ENCODE data around the gene MAP1LC3B. TPM values are rescaled to one million over a fixed set of nuclear protein-coding genes. Genes with fewer than 3 reads are reported as not detected.

MAP1LC3B gene
- total RNA-seq, 1 experiment from 2014 or later: 75.2 TPM

DNA sequence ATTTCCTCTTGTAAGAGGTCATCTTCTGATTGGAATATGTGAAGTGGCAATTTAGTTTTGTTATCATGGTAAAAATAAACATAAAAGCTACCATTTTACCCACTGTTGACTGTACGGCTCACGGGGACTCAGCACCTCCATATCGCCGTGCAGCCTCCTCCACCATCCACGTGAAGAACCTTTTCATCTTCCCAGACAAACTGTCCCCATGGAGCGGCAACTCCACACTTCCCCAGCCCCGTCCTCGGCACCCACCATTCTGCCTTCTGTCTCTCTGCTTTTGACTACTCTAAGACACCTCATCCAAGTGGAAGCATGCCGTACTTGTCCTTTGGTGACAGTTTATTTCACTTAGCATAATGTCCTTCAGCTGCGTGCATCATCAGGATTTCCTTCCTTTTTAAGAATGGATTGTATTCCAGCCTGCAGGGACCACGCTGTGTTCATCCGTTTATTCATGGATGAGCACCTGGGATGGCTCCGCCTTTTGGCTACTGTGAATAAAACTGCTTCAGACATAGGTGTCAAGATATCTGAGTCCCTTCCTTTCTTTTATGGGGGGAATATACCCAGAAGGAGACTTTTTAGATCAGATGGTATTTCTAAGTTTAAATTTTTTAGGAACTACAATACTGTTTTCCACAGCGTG, 22.9 kb upstream of the MAP1LC3B start:
- H3K4me1 ChIP-seq (ENCODE audit: control insufficient read depth, insufficient read depth, low read length): no peaks in the 10 kb centered on the region
- DNase-seq (ENCODE audit: low read depth, low spot score) (no peak), ATAC-seq (no peak)
- H3K36me3 ChIP-seq (ENCODE audit: control insufficient read depth, insufficient read depth, low read length): no peaks in the 10 kb centered on the region
- no TSS peak for BruUV-seq (replicated peaks)
- H3K27me3 ChIP-seq (ENCODE audit: control insufficient read depth, insufficient read depth, low read length): no peaks in the 10 kb centered on the region
- H3K9me3 ChIP-seq (ENCODE audit: control insufficient read depth, insufficient read depth, low read depth, low read length): no peaks in the 10 kb centered on the region
- intact Hi-C loops (cut with micrococcal nuclease; ENCODE audit: unreplicated experiment): no loop called here
- CTCF ChIA-PET: no interaction called here
- H3K4me3 ChIP-seq (ENCODE audit: low read depth in 2 of 2, low read length in 2 of 2): no peak overlapping the region
- H3K27ac ChIP-seq (ENCODE audit: low read length): no peak overlapping the region
- POLR2A ChIA-PET: no interaction called here
- in situ Hi-C loops (cut with HindIII; ENCODE audit: low pct_unique_long_range_greater_than_20kb, low sequenced_read_pairs): no loop called here
- TF ChIP-seq TCF7L2 (IDR thresholded peaks at IDR 0.05; ENCODE audit: low read depth, low read length) (no peak), SIN3A (IDR thresholded peaks at IDR 0.05; ENCODE audit: borderline replicate concordance, insufficient read depth, low read depth, low read length) (no peak), POLR2AphosphoS5 (IDR thresholded peaks at IDR 0.05; ENCODE audit: low read depth, low read length) (no peak)
- TF ChIP-seq, protein P1, sequence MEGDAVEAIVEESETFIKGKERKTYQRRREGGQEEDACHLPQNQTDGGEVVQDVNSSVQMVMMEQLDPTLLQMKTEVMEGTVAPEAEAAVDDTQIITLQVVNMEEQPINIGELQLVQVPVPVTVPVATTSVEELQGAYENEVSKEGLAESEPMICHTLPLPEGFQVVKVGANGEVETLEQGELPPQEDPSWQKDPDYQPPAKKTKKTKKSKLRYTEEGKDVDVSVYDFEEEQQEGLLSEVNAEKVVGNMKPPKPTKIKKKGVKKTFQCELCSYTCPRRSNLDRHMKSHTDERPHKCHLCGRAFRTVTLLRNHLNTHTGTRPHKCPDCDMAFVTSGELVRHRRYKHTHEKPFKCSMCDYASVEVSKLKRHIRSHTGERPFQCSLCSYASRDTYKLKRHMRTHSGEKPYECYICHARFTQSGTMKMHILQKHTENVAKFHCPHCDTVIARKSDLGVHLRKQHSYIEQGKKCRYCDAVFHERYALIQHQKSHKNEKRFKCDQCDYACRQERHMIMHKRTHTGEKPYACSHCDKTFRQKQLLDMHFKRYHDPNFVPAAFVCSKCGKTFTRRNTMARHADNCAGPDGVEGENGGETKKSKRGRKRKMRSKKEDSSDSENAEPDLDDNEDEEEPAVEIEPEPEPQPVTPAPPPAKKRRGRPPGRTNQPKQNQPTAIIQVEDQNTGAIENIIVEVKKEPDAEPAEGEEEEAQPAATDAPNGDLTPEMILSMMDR (IDR thresholded peaks at IDR 0.05): no peak
- TF ChIP-seq, protein P2, sequence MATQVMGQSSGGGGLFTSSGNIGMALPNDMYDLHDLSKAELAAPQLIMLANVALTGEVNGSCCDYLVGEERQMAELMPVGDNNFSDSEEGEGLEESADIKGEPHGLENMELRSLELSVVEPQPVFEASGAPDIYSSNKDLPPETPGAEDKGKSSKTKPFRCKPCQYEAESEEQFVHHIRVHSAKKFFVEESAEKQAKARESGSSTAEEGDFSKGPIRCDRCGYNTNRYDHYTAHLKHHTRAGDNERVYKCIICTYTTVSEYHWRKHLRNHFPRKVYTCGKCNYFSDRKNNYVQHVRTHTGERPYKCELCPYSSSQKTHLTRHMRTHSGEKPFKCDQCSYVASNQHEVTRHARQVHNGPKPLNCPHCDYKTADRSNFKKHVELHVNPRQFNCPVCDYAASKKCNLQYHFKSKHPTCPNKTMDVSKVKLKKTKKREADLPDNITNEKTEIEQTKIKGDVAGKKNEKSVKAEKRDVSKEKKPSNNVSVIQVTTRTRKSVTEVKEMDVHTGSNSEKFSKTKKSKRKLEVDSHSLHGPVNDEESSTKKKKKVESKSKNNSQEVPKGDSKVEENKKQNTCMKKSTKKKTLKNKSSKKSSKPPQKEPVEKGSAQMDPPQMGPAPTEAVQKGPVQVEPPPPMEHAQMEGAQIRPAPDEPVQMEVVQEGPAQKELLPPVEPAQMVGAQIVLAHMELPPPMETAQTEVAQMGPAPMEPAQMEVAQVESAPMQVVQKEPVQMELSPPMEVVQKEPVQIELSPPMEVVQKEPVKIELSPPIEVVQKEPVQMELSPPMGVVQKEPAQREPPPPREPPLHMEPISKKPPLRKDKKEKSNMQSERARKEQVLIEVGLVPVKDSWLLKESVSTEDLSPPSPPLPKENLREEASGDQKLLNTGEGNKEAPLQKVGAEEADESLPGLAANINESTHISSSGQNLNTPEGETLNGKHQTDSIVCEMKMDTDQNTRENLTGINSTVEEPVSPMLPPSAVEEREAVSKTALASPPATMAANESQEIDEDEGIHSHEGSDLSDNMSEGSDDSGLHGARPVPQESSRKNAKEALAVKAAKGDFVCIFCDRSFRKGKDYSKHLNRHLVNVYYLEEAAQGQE (IDR thresholded peaks at IDR 0.05; ENCODE audit: insufficient read depth in 1 of 2, low read depth in 2 of 2, low read length in 1 of 2): no peak

DNA sequence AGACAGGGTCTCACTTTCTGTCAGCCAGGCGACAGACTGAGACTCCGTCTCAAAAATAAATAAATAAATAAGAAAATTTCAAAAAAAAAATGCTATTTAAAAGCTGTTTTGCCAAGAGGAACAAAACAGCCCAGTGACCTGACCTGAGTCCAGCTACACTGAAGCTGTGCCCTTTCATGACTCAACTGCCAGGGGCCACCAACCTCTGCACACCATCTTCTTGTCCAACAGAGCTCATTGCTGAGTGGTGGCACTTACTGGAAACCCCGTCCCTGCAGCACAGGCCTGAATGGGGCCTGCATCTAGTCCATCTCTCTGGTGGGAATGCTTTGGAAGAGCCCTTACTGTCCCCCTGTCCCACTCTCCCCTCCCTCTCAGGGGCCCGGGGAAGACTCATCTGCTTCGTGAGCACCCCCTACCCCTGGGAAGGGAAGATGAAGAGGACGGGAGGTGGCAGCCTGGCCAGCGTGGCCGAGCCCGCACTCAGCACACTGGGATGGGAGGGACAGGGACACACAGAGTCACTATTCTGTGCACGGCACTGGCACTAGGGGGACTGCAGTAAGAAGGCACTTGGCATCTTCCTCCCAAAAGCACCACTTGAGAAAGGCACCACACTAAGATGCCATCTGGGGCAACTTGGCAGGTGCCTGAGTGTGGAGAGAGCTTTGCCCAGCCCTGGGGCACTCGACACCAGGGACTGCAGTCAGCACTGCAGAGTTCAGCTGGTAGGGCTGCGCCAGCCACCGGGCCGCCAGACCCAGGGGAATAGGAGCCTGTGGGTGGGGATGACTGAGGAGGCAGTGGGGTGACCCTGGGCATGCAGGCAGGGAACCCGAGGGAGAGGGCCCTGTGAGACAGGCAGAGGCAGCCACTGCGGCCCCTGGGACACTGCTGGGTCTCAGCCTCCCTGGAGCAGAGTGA, 22.1 kb upstream of the MAP1LC3B start:
- in situ Hi-C loops (cut with HindIII; ENCODE audit: low pct_unique_long_range_greater_than_20kb, low sequenced_read_pairs): no loop called here
- Histone ChIP-seq H3K27ac (ENCODE audit: low read length) (no peak overlapping the region), H3K4me1 (ENCODE audit: control insufficient read depth, insufficient read depth, low read length) (no peaks in the 10 kb centered on the region), H3K9me3 (ENCODE audit: control insufficient read depth, insufficient read depth, low read depth, low read length) (no peaks in the 10 kb centered on the region), H3K4me3 (ENCODE audit: low read depth in 2 of 2, low read length in 2 of 2) (no peak overlapping the region), H3K36me3 (ENCODE audit: control insufficient read depth, insufficient read depth, low read length) (no peaks in the 10 kb centered on the region), H3K27me3 (ENCODE audit: control insufficient read depth, insufficient read depth, low read length) (no peaks in the 10 kb centered on the region)
- TF ChIP-seq, protein P2 (IDR thresholded peaks at IDR 0.05; ENCODE audit: insufficient read depth in 1 of 2, low read depth in 2 of 2, low read length in 1 of 2): no peak
- TF ChIP-seq TCF7L2 (IDR thresholded peaks at IDR 0.05; ENCODE audit: low read depth, low read length): no peak
- no peak for TF ChIP-seq SIN3A (IDR thresholded peaks at IDR 0.05; ENCODE audit: borderline replicate concordance, insufficient read depth, low read depth, low read length)
- TF ChIP-seq, protein P1 (IDR thresholded peaks at IDR 0.05): no peak
- CTCF ChIA-PET: no interaction called here
- ATAC-seq: no peak
- intact Hi-C loops (cut with micrococcal nuclease; ENCODE audit: unreplicated experiment): no loop called here
- DNase-seq (ENCODE audit: low read depth, low spot score): no peak
- no TSS peak for BruUV-seq (replicated peaks)
- POLR2A ChIA-PET: no interaction called here

Data from Panc1 (cell line).